GM12872 (cell line): ENCODE data around the gene TSR1.

Experiments
- CTCF ChIP-seq: IDR thresholded peaks from 3 replicates; pipeline ENCODE4 v1.5.1; 2011; ENCODE audit warnings: low read depth, mild to moderate bottlenecking, low read length, moderate library complexity; ENCODE audit not compliant: insufficient read depth

TSR1 gene

GRCh38 chr17:2331303-2331702 is 5.0 kb downstream of the TSR1 start:
- TF ChIP-seq CTCF: no peak

DNA sequence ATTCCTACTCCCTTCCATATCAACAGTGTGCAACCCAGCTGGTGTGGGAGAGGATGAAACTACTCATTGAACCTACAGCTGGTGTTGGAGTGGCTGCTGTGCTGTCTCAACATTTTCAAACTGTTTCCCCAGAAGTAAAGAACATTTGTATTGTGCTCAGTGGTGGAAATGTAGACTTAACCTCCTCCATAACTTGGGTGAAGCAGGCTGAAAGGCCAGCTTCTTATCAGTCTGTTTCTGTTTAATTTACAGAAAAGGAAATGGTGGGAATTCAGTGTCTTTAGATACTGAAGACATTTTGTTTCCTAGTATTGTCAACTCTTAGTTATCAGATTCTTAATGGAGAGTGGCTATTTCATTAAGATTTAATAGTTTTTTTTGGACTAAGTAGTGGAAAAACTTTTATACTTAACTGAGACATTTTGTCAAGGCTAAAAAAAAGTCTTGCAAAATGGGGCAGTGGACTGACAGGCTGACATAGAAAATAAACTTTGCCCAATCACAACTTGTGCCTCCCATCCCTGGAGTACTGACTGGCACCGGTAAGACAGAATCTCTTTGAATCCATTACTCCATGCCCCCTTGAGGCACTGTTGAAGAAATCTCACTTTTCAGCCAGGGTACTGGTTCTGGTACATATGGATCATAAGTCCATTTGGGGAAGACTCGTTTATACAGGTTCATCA is 12.5 kb downstream of the TSR1 start:
- TF ChIP-seq CTCF: no peak

- no peak for TF ChIP-seq CTCF
Observed at GRCh38 chr17:2321399-2321798, 14.9 kb downstream of the TSR1 start.

DNA sequence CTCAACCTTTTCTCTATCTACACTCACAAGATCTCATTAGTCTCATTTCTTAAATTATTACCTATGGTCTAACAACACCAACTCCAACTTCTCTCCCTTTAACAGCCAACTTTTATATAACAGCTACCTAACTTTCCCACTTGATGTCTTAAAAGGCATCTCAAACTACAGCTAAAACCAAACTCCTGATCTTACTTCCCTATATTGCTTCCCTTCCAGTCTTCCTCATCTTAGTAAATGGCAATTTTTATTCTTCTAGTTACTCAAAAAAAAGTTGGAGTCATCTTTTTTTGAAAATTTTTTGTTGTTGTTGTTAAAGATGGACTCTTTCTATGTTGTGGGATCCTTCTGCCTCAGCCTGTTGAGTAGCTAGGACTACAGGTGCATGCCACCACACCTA is 17.2 kb downstream of the TSR1 start:
- no peak for TF ChIP-seq CTCF

DNA sequence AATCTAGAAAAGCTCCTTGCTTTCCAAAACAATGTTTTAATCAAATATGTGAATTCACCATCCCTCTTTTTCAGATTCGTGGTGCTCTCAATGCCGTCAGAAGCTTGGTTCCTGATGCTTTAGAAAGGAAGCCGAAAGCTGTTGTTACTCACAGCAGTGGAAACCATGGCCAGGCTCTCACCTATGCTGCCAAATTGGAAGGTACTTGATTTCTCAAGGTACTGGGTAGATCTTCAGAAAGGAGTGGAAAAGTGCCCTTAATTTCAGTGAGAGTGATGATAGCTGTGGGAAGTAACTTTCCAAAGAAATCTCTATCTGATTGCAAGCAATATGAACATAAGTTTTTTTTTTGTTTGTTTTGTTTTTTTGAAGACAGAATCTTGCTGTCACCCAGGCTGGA is 18.5 kb downstream of the TSR1 start:
- TF ChIP-seq CTCF: no peak

DNA sequence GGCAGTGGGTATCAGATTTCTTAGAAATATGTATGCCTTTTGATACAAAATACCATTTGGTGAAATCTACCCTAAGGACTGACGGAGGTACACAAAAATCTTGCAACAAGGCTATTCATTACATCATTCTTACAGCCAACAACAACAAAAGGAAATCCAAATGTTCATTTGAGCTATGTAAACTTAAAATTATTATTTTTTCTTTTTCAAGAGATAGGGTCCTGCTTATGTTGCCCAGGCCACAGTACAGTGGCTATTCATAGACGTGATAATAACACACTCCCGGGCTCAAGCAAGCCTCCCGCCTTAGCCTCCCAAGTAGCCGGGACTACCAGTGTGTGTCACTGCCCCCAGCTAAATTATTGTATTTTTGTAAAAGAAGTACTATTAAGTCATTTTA is 23.5 kb downstream of the TSR1 start:
- no peak for TF ChIP-seq CTCF

- no peak for TF ChIP-seq CTCF
Observed at GRCh38 chr17:2309338-2310154, 26.7 kb downstream of the TSR1 start.
